BLaER1 (cell line): Measurements from ENCODE around the gene PPP1R3G.

Experiments used
- H3K27ac ChIP-seq: shearing (Covaris generic); formaldehyde crosslinking; 2 replicates; pipeline ENCODE4 v1.8.1; 2022
- H3K27me3 ChIP-seq: shearing (Covaris generic); formaldehyde crosslinking; 2 replicates; pipeline ENCODE4 v1.8.1; 2022
- H3K36me3 ChIP-seq: shearing (Covaris generic); formaldehyde crosslinking; 2 replicates; pipeline ENCODE4 v1.8.1; 2022
- H3K4me1 ChIP-seq: shearing (Covaris generic); formaldehyde crosslinking; 2 replicates; pipeline ENCODE4 v1.8.1; 2022
- H3K4me2 ChIP-seq: shearing (Covaris generic); formaldehyde crosslinking; 2 replicates; pipeline ENCODE4 v1.8.1; 2022
- H3K4me3 ChIP-seq: shearing (Covaris generic); formaldehyde crosslinking; 2 replicates; pipeline ENCODE4 v1.8.1; 2022
- H3K9ac ChIP-seq: shearing (Covaris generic); formaldehyde crosslinking; 2 replicates; pipeline ENCODE4 v1.8.1; 2022
- H3K9me3 ChIP-seq: shearing (Covaris generic); formaldehyde crosslinking; 2 replicates; pipeline ENCODE4 v1.8.1; 2022
- H4K20me1 ChIP-seq: shearing (Covaris generic); formaldehyde crosslinking; 2 replicates; pipeline ENCODE4 v1.8.1; 2022
- Cebpa-rat ChIP-seq: shearing (Covaris generic); IDR thresholded peaks from 2 replicates; pipeline ENCODE4 v1.8.1; 2022

The PPP1R3G gene

GRCh38 chr6:5132731-5133130 is 47.6 kb downstream of the PPP1R3G start:
- H3K27me3 ChIP-seq, result no peaks in the 10 kb centered on the region
- H3K27ac ChIP-seq, result peak overlapping the region; percentile 75
- H3K36me3 ChIP-seq, result no peaks in the 10 kb centered on the region
- peaks cover 86% of the 10 kb centered on the region for H3K4me1 ChIP-seq
- H3K9me3 ChIP-seq, result peaks cover 6% of the 10 kb centered on the region; the same call in 1 of the 2 replicates
- H4K20me1 ChIP-seq, result no peaks in the 10 kb centered on the region
- peak overlapping the region; percentile 84 for H3K4me2 ChIP-seq
- H3K4me3 ChIP-seq, result peak overlapping the region; percentile 60
- peak overlapping the region; percentile 72 for H3K9ac ChIP-seq
- TF ChIP-seq Cebpa-rat, result no peak

GRCh38 chr6:5133943-5134342 is 48.8 kb downstream of the PPP1R3G start:
- TF ChIP-seq Cebpa-rat, result no peak
- Histone ChIP-seq H3K27me3 (no peaks in the 10 kb centered on the region), H3K4me1 (peaks cover 77% of the 10 kb centered on the region), H3K9me3 (peaks cover 6% of the 10 kb centered on the region; the same call in 1 of the 2 replicates), H3K4me3 (no peak overlapping the region), H3K36me3 (no peaks in the 10 kb centered on the region; the same call in 1 of the 2 replicates), H3K4me2 (peak overlapping the region; percentile 84), H3K9ac (no peak overlapping the region), H3K27ac (no peak overlapping the region; the same call in 1 of the 2 replicates), H4K20me1 (no peaks in the 10 kb centered on the region)

DNA sequence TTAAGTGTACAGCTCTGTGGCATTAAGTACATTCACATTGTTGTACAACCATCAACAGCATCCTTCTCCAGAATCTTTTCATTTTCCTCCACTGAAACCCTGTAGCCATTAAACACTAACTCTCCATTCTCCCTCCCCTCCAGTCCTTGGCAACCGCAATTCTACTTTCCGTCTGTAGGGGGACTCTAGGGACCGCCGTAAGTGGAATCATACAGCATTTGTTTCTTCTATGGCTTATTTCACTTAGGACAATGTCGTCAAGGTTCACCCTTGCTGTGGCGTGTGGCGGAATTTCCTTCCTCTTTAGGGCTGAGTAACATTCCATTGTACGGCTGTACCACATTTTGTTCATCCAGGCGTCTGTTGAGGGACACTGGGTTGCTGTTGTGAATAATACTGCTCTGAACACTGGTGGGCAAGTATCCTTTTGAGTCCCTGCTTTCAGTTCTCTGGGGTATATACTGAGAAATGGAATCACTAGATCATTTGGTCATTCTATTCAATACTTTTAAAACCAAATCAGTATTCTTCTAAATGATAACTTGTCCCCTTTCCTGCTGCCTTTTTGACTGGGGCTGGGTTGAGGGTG is 50.7 kb downstream of the PPP1R3G start:
- H3K9me3 ChIP-seq, result peaks cover 6% of the 10 kb centered on the region; the same call in 1 of the 2 replicates
- peaks cover 77% of the 10 kb centered on the region for H3K4me1 ChIP-seq
- no peaks in the 10 kb centered on the region for H3K27me3 ChIP-seq
- TF ChIP-seq Cebpa-rat, result no peak
- H3K27ac ChIP-seq, result no peak overlapping the region
- no peaks in the 10 kb centered on the region for H4K20me1 ChIP-seq
- no peak overlapping the region for H3K9ac ChIP-seq
- H3K4me3 ChIP-seq, result no peak overlapping the region
- peak overlapping the region; percentile 62 for H3K4me2 ChIP-seq
- H3K36me3 ChIP-seq, result no peaks in the 10 kb centered on the region; the same call in 1 of the 2 replicates

- peaks cover 6% of the 10 kb centered on the region; the same call in 1 of the 2 replicates for H3K9me3 ChIP-seq
- H3K4me2 ChIP-seq, result peak overlapping the region; percentile 62
- peaks cover 77% of the 10 kb centered on the region for H3K4me1 ChIP-seq
- no peaks in the 10 kb centered on the region; the same call in 1 of the 2 replicates for H3K36me3 ChIP-seq
- H3K4me3 ChIP-seq, result no peak overlapping the region
- no peaks in the 10 kb centered on the region for H4K20me1 ChIP-seq
- no peak overlapping the region for H3K9ac ChIP-seq
- no peaks in the 10 kb centered on the region for H3K27me3 ChIP-seq
- H3K27ac ChIP-seq, result no peak overlapping the region
- no peak for TF ChIP-seq Cebpa-rat
Measured at GRCh38 chr6:5136851-5137250, 51.7 kb downstream of the PPP1R3G start.
